Trophoblast cell (in vitro differentiated cells and primary cell): ENCODE data around the gene ANKRD60.
A peak's percentile ranks its signal among the peaks of the same experiment; 100 is the strongest.

ENCODE experiments used
- DNase-seq, 2 donors: peaks; one replicate each; pipeline ENCODE4 v3.0.0-alpha.2; 2016
- H2AFZ ChIP-seq: 2 replicates; pipeline ENCODE4 v1.6.1; 2013; ENCODE audit warnings: low read length, moderate library complexity, mild to moderate bottlenecking; ENCODE audit not compliant: insufficient read depth, poor library complexity
- H2AK5ac ChIP-seq: 2 replicates; pipeline ENCODE4 v1.6.1; 2013; ENCODE audit warnings: mild to moderate bottlenecking, low read length
- H2BK120ac ChIP-seq: 2 replicates; pipeline ENCODE4 v1.6.1; 2013; ENCODE audit warnings: low read length, mild to moderate bottlenecking, moderate library complexity; ENCODE audit not compliant: insufficient read depth, poor library complexity
- H2BK12ac ChIP-seq: 2 replicates; pipeline ENCODE4 v1.6.1; 2013; ENCODE audit warnings: mild to moderate bottlenecking, low read length, moderate library complexity
- H2BK5ac ChIP-seq: 2 replicates; pipeline ENCODE4 v1.6.1; 2013; ENCODE audit warnings: low read length, low read depth, moderate library complexity, mild to moderate bottlenecking; ENCODE audit not compliant: poor library complexity
- H3K14ac ChIP-seq: 2 replicates; pipeline ENCODE4 v1.6.1; 2013; ENCODE audit warnings: mild to moderate bottlenecking, low read length
- H3K18ac ChIP-seq: 2 replicates; pipeline ENCODE4 v1.6.1; 2013; ENCODE audit warnings: mild to moderate bottlenecking, low read length
- H3K23ac ChIP-seq: 2 replicates; pipeline ENCODE4 v1.6.1; 2013; ENCODE audit warnings: low read length
- H3K27ac ChIP-seq: 2 replicates; pipeline ENCODE4 v1.5.1; 2013; ENCODE audit warnings: low read depth, mild to moderate bottlenecking, inconsistent platforms, low read length, moderate library complexity
- H3K27me3 ChIP-seq: 2 replicates; pipeline ENCODE4 v1.6.1; 2013; ENCODE audit warnings: inconsistent platforms, mild to moderate bottlenecking, low read length, moderate library complexity; ENCODE audit not compliant: insufficient read depth
- H3K36me3 ChIP-seq, 2 experiments: 1 replicate in 1 of 2; 2 replicates in 1 of 2; pipeline ENCODE4 v1.6.1; 2013; ENCODE audit warnings: low read length in 2 of 2, mild to moderate bottlenecking in 2 of 2, moderate library complexity in 1 of 2; ENCODE audit not compliant: insufficient read depth in 2 of 2, control insufficient read depth in 1 of 2
- H3K4ac ChIP-seq: 2 replicates; pipeline ENCODE4 v1.6.1; 2013; ENCODE audit warnings: low read depth, mild to moderate bottlenecking, low read length, moderate library complexity
- H3K4me1 ChIP-seq, 2 experiments: 1 replicate in 1 of 2; 2 replicates in 1 of 2; pipeline ENCODE4 v1.6.1; 2013; ENCODE audit warnings: low read length in 2 of 2, mild to moderate bottlenecking in 2 of 2, moderate library complexity in 1 of 2; ENCODE audit not compliant: insufficient read depth in 2 of 2, control insufficient read depth in 1 of 2
- H3K4me2 ChIP-seq: 2 replicates; pipeline ENCODE4 v1.6.1; 2013; ENCODE audit warnings: inconsistent platforms, mild to moderate bottlenecking, low read length, moderate library complexity
- H3K4me3 ChIP-seq: 2 replicates; pipeline ENCODE4 v1.5.1; 2013; ENCODE audit warnings: mild to moderate bottlenecking, low read depth, low read length, inconsistent platforms
- H3K79me1 ChIP-seq: one replicate; pipeline ENCODE4 v1.6.1; 2013; ENCODE audit warnings: low read length
- H3K79me2 ChIP-seq: 2 replicates; pipeline ENCODE4 v1.6.1; 2013; ENCODE audit warnings: low read length, mild to moderate bottlenecking; ENCODE audit not compliant: control insufficient read depth, insufficient read depth, poor library complexity
- H3K9ac ChIP-seq: 2 replicates; pipeline ENCODE4 v1.6.1; 2013; ENCODE audit warnings: mild to moderate bottlenecking, low read length
- H3K9me3 ChIP-seq: 2 replicates; pipeline ENCODE4 v1.6.1; 2013; ENCODE audit warnings: low read depth, mild to moderate bottlenecking, control low read depth, inconsistent platforms, low read length; ENCODE audit not compliant: insufficient read depth
- H4K12ac ChIP-seq: 2 replicates; pipeline ENCODE4 v1.6.1; 2013; ENCODE audit warnings: low read depth, mild to moderate bottlenecking, low read length, moderate library complexity
- H4K8ac ChIP-seq: 2 replicates; pipeline ENCODE4 v1.6.1; 2013; ENCODE audit warnings: low read depth, mild to moderate bottlenecking, low read length, moderate library complexity
- H4K91ac ChIP-seq: one replicate; pipeline ENCODE4 v1.6.1; 2013; ENCODE audit warnings: low read depth, mild to moderate bottlenecking, low read length, moderate library complexity
- WGBS: extraction: QIAGEN DNeasy Blood & Tissue Kit; methylation state at CpG from one replicate; pipeline ENCODE4 v1.1.7; 2013; ENCODE audit warnings: missing lambda C conversion rate; ENCODE audit not compliant: insufficient read length, insufficient coverage; ENCODE audit errors: extremely low coverage; 5-methylcytosine and 5-hydroxymethylcytosine counted together

ANKRD60 gene

GRCh38 chr20:58246346-58246745 lies 17.9 kb upstream of the ANKRD60 start:
- no peak overlapping the region for H2BK5ac ChIP-seq
- DNase-seq, result peak; percentile 21 to 65
- H3K4me1 ChIP-seq, result no peaks in the 10 kb centered on the region
- H3K9me3 ChIP-seq, result no peaks in the 10 kb centered on the region
- no peak overlapping the region for H2AFZ ChIP-seq
- no peak overlapping the region for H3K4me3 ChIP-seq
- H2BK120ac ChIP-seq, result no peak overlapping the region
- no peak overlapping the region for H3K4me2 ChIP-seq
- peaks cover 23% of the 10 kb centered on the region in 2 experiments for H3K36me3 ChIP-seq
- H2BK12ac ChIP-seq, result no peak overlapping the region
- no peak overlapping the region for H3K23ac ChIP-seq
- H3K14ac ChIP-seq, result no peak overlapping the region
- no peaks in the 10 kb centered on the region for H3K27me3 ChIP-seq
- no peak overlapping the region for H4K91ac ChIP-seq
- H3K79me1 ChIP-seq, result no peaks in the 10 kb centered on the region
- H4K12ac ChIP-seq, result no peak overlapping the region
- no peak overlapping the region for H3K4ac ChIP-seq
- H3K9ac ChIP-seq, result no peak overlapping the region
- H3K27ac ChIP-seq, result no peak overlapping the region
- WGBS, result no CpG with 5 or more reads among the region's 9 CpGs
- H2AK5ac ChIP-seq, result no peak overlapping the region
- H4K8ac ChIP-seq, result no peak overlapping the region
- H3K18ac ChIP-seq, result no peak overlapping the region
- H3K79me2 ChIP-seq, result no peaks in the 10 kb centered on the region

- Histone ChIP-seq H3K27ac (no peak overlapping the region), H2AK5ac (no peak overlapping the region), H3K9me3 (no peaks in the 10 kb centered on the region), H4K91ac (no peak overlapping the region), H2BK12ac (no peak overlapping the region), H3K14ac (no peak overlapping the region), H3K79me1 (no peaks in the 10 kb centered on the region), H3K36me3 (peaks cover 23% of the 10 kb centered on the region in 2 experiments), H3K18ac (no peak overlapping the region), H3K79me2 (no peaks in the 10 kb centered on the region), H2BK5ac (no peak overlapping the region), H3K4me1 (no peaks in the 10 kb centered on the region), H3K4me2 (no peak overlapping the region), H3K4me3 (no peak overlapping the region), H3K23ac (no peak overlapping the region), H2AFZ (no peak overlapping the region), H2BK120ac (no peak overlapping the region), H4K8ac (no peak overlapping the region), H3K27me3 (no peaks in the 10 kb centered on the region), H3K4ac (no peak overlapping the region), H3K9ac (no peak overlapping the region), H4K12ac (no peak overlapping the region)
- no CpG with 5 or more reads among the region's 8 CpGs for WGBS
- no peak for DNase-seq
These were observed 17.5 kb upstream of the ANKRD60 start for GRCh38 chr20:58245931-58246330.

GRCh38 chr20:58245181-58245891 lies 16.9 kb upstream of the ANKRD60 start:
- Histone ChIP-seq H3K23ac (no peak overlapping the region), H3K4me1 (no peaks in the 10 kb centered on the region), H3K9ac (no peak overlapping the region), H2AFZ (no peak overlapping the region), H2BK120ac (no peak overlapping the region), H3K27ac (no peak overlapping the region), H3K79me1 (no peaks in the 10 kb centered on the region), H2BK12ac (no peak overlapping the region), H3K4me2 (no peak overlapping the region), H3K4ac (no peak overlapping the region), H3K79me2 (no peaks in the 10 kb centered on the region), H3K27me3 (no peaks in the 10 kb centered on the region), H3K9me3 (no peaks in the 10 kb centered on the region), H2AK5ac (no peak overlapping the region), H4K91ac (no peak overlapping the region), H3K18ac (no peak overlapping the region), H3K36me3 (peaks cover 23% of the 10 kb centered on the region in 2 experiments), H4K8ac (no peak overlapping the region), H4K12ac (no peak overlapping the region), H3K14ac (no peak overlapping the region), H2BK5ac (no peak overlapping the region), H3K4me3 (no peak overlapping the region)
- DNase-seq, result no peak
- WGBS, result no CpG with 5 or more reads among the region's 10 CpGs

GRCh38 chr20:58244517-58245030 lies 16.1 kb upstream of the ANKRD60 start:
- Histone ChIP-seq H4K8ac (no peak overlapping the region), H2BK120ac (no peak overlapping the region), H3K9me3 (no peaks in the 10 kb centered on the region), H2AK5ac (no peak overlapping the region), H4K91ac (no peak overlapping the region), H2BK5ac (no peak overlapping the region), H3K36me3 (peaks cover 21 to 23% of the 10 kb centered on the region in 2 experiments), H3K79me1 (no peaks in the 10 kb centered on the region), H3K4me1 (no peaks in the 10 kb centered on the region), H3K9ac (no peak overlapping the region), H3K14ac (no peak overlapping the region), H3K27ac (no peak overlapping the region), H3K4me2 (no peak overlapping the region), H3K4ac (no peak overlapping the region), H3K23ac (no peak overlapping the region), H2BK12ac (no peak overlapping the region), H4K12ac (no peak overlapping the region), H3K18ac (no peak overlapping the region), H3K27me3 (no peaks in the 10 kb centered on the region), H2AFZ (no peak overlapping the region), H3K4me3 (no peak overlapping the region), H3K79me2 (no peaks in the 10 kb centered on the region)
- no peak for DNase-seq
- WGBS, result no CpG with 5 or more reads among the region's 7 CpGs
